HUES6 (cell line): ENCODE measurements around the gene SERPIND1.

ENCODE experiments used
- H3K27ac ChIP-seq: 2 replicates; pipeline ENCODE4 v1.7.0; 2013; ENCODE audit warnings: low read depth, mild to moderate bottlenecking, low read length, inconsistent platforms
- H3K27me3 ChIP-seq: 2 replicates; pipeline ENCODE4 v1.6.1; 2013; ENCODE audit warnings: low read length; ENCODE audit not compliant: control insufficient read depth, insufficient read depth
- H3K36me3 ChIP-seq: 2 replicates; pipeline ENCODE4 v1.6.1; 2013; ENCODE audit warnings: low read length; ENCODE audit not compliant: control insufficient read depth, insufficient read depth
- H3K4me1 ChIP-seq: 2 replicates; pipeline ENCODE4 v1.6.1; 2013; ENCODE audit warnings: low read length; ENCODE audit not compliant: control insufficient read depth, insufficient read depth
- H3K4me3 ChIP-seq: 2 replicates; pipeline ENCODE4 v1.5.1; 2013; ENCODE audit warnings: low read depth, low read length
- H3K9ac ChIP-seq: one replicate; pipeline ENCODE4 v1.6.1; 2013; ENCODE audit warnings: mild to moderate bottlenecking, low read length
- H3K9me3 ChIP-seq: 2 replicates; pipeline ENCODE4 v1.6.1; 2013; ENCODE audit warnings: low read depth, low read length; ENCODE audit not compliant: control insufficient read depth, insufficient read depth

Gene SERPIND1

GRCh38 chr22:20794650-20795413, 20.9 kb downstream of the SERPIND1 start:
- Histone ChIP-seq H3K9ac (no peak overlapping the region), H3K9me3 (no peaks in the 10 kb centered on the region), H3K4me3 (no peak overlapping the region), H3K27me3 (no peaks in the 10 kb centered on the region), H3K27ac (no peak overlapping the region), H3K36me3 (peaks cover 52% of the 10 kb centered on the region), H3K4me1 (no peaks in the 10 kb centered on the region)

- Histone ChIP-seq H3K9ac (no peak overlapping the region), H3K27me3 (no peaks in the 10 kb centered on the region), H3K9me3 (no peaks in the 10 kb centered on the region), H3K4me1 (no peaks in the 10 kb centered on the region), H3K27ac (no peak overlapping the region), H3K4me3 (no peak overlapping the region), H3K36me3 (peaks cover 58% of the 10 kb centered on the region)
Measured at GRCh38 chr22:20796731-20797130, 22.8 kb downstream of the SERPIND1 start.

- no peak overlapping the region for H3K27ac ChIP-seq
- H3K4me1 ChIP-seq: no peaks in the 10 kb centered on the region
- no peak overlapping the region for H3K4me3 ChIP-seq
- H3K9me3 ChIP-seq: no peaks in the 10 kb centered on the region
- no peak overlapping the region for H3K9ac ChIP-seq
- no peaks in the 10 kb centered on the region for H3K27me3 ChIP-seq
- H3K36me3 ChIP-seq: peaks cover 60% of the 10 kb centered on the region
Measured at GRCh38 chr22:20798218-20798617, 24.3 kb downstream of the SERPIND1 start.

GRCh38 chr22:20798974-20799373, 25.1 kb downstream of the SERPIND1 start:
- H3K36me3 ChIP-seq: peaks cover 64% of the 10 kb centered on the region

GRCh38 chr22:20799449-20799848, 25.5 kb downstream of the SERPIND1 start:
- H3K9ac ChIP-seq: no peak overlapping the region
- H3K36me3 ChIP-seq: peaks cover 65% of the 10 kb centered on the region
- no peaks in the 10 kb centered on the region for H3K9me3 ChIP-seq
- H3K4me1 ChIP-seq: no peaks in the 10 kb centered on the region
- H3K27me3 ChIP-seq: no peaks in the 10 kb centered on the region
- H3K4me3 ChIP-seq: no peak overlapping the region
- no peak overlapping the region for H3K27ac ChIP-seq

More at GRCh38 chr22:20798974-20799373, 25.1 kb downstream of the SERPIND1 start:
- H3K27ac ChIP-seq: no peak overlapping the region
- H3K4me3 ChIP-seq: no peak overlapping the region
- no peak overlapping the region for H3K9ac ChIP-seq
- no peaks in the 10 kb centered on the region for H3K9me3 ChIP-seq
- H3K27me3 ChIP-seq: no peaks in the 10 kb centered on the region
- H3K4me1 ChIP-seq: no peaks in the 10 kb centered on the region

GRCh38 chr22:20802452-20802851, 28.5 kb downstream of the SERPIND1 start:
- 0 out of 2 replicates have a peak, but pooled peaks cover 3% of the 10 kb centered on the region for H3K4me1 ChIP-seq
- no peaks in the 10 kb centered on the region for H3K27me3 ChIP-seq
- no peak overlapping the region for H3K27ac ChIP-seq
- peaks cover 67% of the 10 kb centered on the region for H3K36me3 ChIP-seq
- H3K9ac ChIP-seq: no peak overlapping the region
- no peak overlapping the region for H3K4me3 ChIP-seq
- H3K9me3 ChIP-seq: no peaks in the 10 kb centered on the region

GRCh38 chr22:20802922-20803553, 29.1 kb downstream of the SERPIND1 start:
- Histone ChIP-seq H3K4me1 (0 out of 2 replicates have a peak, but pooled peaks cover 3% of the 10 kb centered on the region), H3K36me3 (peaks cover 61% of the 10 kb centered on the region), H3K9me3 (no peaks in the 10 kb centered on the region), H3K9ac (no peak overlapping the region), H3K27me3 (no peaks in the 10 kb centered on the region), H3K27ac (no peak overlapping the region), H3K4me3 (no peak overlapping the region)

- Histone ChIP-seq H3K4me3 (no peak overlapping the region), H3K27ac (no peak overlapping the region), H3K4me1 (0 out of 2 replicates have a peak, but pooled peaks cover 3% of the 10 kb centered on the region), H3K9me3 (no peaks in the 10 kb centered on the region), H3K9ac (no peak overlapping the region), H3K27me3 (no peaks in the 10 kb centered on the region), H3K36me3 (peaks cover 55% of the 10 kb centered on the region)
Measured at GRCh38 chr22:20803696-20804324, 29.9 kb downstream of the SERPIND1 start.

- Histone ChIP-seq H3K27ac (no peak overlapping the region), H3K4me1 (0 out of 2 replicates have a peak, but pooled peaks cover 3% of the 10 kb centered on the region), H3K27me3 (no peaks in the 10 kb centered on the region)
Measured at GRCh38 chr22:20804650-20805049, 30.7 kb downstream of the SERPIND1 start.

GRCh38 chr22:20805972-20806471, 32.1 kb downstream of the SERPIND1 start:
- Histone ChIP-seq H3K4me1 (0 out of 2 replicates have a peak, but pooled peaks cover 3% of the 10 kb centered on the region), H3K36me3 (peaks cover 51% of the 10 kb centered on the region), H3K4me3 (no peak overlapping the region), H3K27me3 (no peaks in the 10 kb centered on the region), H3K9me3 (no peaks in the 10 kb centered on the region), H3K9ac (no peak overlapping the region), H3K27ac (peak overlapping the region; percentile 30; the same call in 1 of the 2 replicates)

More at GRCh38 chr22:20804650-20805049, 30.7 kb downstream of the SERPIND1 start:
- H3K9me3 ChIP-seq: no peaks in the 10 kb centered on the region
- H3K9ac ChIP-seq: no peak overlapping the region
- H3K36me3 ChIP-seq: peaks cover 50% of the 10 kb centered on the region
- no peak overlapping the region for H3K4me3 ChIP-seq
